ENCODE results near the gene ARHGAP24. TPM values are rescaled to one million over a fixed set of nuclear protein-coding genes. Genes with fewer than 3 reads are reported as not detected.

ARHGAP24 gene
- total and polyA plus RNA-seq, 2 experiments from 2014 or later = 0.21 to 0.36 TPM

DNA sequence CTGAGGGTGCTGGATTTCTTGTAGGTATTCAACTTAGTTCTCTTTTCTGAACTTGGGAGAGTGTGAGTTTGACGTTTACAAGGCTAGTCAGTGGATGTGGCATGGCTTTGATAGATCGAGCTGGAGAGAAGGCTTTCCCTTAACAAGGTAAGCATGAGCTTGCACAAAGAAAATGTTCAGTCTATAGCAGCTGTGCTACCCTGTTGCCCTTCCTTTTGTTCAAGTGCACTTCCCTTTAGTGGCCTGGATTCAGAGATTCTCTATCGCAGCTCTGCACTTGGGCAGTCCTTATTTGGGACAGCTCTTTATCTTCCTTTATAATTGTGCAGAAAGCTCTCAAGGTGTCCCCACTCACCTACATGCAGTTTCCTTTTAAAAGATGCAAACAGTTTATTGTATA lies 198.0 kb downstream of the ARHGAP24 start:
- DNase-seq (ENCODE audit: low spot score) = no peak
- TF ChIP-seq STAT1 (IDR thresholded peaks at IDR 0.05; ENCODE audit: unreplicated experiment) (no peak), REST (IDR thresholded peaks at IDR 0.05; ENCODE audit: unreplicated experiment) (no peak), ZNF114 (CRISPR knock-in tag; IDR thresholded peaks at IDR 0.05) (no peak), EZH2phosphoT487 (IDR thresholded peaks at IDR 0.05; ENCODE audit: unreplicated experiment) (no peak), EZH2 (IDR thresholded peaks at IDR 0.05; ENCODE audit: low read depth, unreplicated experiment) (no peak), CTCF (conservative IDR thresholded peaks at IDR 0.05; ENCODE audit: low read depth in 2 of 2) (no peak), ZNF331 (CRISPR knock-in tag; IDR thresholded peaks at IDR 0.05; ENCODE audit: low read depth) (no peak), CREB1 (CRISPR knock-in tag; IDR thresholded peaks at IDR 0.05; ENCODE audit: low read depth) (no peak), ETS1 (IDR thresholded peaks at IDR 0.05) (no peak), JUNB (IDR thresholded peaks at IDR 0.05; ENCODE audit: unreplicated experiment) (no peak), POLR2AphosphoS5 (IDR thresholded peaks at IDR 0.05; ENCODE audit: low read depth) (no peak), NANOG (IDR thresholded peaks at IDR 0.05; ENCODE audit: borderline replicate concordance) (no peak)
- TF ChIP-seq, protein P1, sequence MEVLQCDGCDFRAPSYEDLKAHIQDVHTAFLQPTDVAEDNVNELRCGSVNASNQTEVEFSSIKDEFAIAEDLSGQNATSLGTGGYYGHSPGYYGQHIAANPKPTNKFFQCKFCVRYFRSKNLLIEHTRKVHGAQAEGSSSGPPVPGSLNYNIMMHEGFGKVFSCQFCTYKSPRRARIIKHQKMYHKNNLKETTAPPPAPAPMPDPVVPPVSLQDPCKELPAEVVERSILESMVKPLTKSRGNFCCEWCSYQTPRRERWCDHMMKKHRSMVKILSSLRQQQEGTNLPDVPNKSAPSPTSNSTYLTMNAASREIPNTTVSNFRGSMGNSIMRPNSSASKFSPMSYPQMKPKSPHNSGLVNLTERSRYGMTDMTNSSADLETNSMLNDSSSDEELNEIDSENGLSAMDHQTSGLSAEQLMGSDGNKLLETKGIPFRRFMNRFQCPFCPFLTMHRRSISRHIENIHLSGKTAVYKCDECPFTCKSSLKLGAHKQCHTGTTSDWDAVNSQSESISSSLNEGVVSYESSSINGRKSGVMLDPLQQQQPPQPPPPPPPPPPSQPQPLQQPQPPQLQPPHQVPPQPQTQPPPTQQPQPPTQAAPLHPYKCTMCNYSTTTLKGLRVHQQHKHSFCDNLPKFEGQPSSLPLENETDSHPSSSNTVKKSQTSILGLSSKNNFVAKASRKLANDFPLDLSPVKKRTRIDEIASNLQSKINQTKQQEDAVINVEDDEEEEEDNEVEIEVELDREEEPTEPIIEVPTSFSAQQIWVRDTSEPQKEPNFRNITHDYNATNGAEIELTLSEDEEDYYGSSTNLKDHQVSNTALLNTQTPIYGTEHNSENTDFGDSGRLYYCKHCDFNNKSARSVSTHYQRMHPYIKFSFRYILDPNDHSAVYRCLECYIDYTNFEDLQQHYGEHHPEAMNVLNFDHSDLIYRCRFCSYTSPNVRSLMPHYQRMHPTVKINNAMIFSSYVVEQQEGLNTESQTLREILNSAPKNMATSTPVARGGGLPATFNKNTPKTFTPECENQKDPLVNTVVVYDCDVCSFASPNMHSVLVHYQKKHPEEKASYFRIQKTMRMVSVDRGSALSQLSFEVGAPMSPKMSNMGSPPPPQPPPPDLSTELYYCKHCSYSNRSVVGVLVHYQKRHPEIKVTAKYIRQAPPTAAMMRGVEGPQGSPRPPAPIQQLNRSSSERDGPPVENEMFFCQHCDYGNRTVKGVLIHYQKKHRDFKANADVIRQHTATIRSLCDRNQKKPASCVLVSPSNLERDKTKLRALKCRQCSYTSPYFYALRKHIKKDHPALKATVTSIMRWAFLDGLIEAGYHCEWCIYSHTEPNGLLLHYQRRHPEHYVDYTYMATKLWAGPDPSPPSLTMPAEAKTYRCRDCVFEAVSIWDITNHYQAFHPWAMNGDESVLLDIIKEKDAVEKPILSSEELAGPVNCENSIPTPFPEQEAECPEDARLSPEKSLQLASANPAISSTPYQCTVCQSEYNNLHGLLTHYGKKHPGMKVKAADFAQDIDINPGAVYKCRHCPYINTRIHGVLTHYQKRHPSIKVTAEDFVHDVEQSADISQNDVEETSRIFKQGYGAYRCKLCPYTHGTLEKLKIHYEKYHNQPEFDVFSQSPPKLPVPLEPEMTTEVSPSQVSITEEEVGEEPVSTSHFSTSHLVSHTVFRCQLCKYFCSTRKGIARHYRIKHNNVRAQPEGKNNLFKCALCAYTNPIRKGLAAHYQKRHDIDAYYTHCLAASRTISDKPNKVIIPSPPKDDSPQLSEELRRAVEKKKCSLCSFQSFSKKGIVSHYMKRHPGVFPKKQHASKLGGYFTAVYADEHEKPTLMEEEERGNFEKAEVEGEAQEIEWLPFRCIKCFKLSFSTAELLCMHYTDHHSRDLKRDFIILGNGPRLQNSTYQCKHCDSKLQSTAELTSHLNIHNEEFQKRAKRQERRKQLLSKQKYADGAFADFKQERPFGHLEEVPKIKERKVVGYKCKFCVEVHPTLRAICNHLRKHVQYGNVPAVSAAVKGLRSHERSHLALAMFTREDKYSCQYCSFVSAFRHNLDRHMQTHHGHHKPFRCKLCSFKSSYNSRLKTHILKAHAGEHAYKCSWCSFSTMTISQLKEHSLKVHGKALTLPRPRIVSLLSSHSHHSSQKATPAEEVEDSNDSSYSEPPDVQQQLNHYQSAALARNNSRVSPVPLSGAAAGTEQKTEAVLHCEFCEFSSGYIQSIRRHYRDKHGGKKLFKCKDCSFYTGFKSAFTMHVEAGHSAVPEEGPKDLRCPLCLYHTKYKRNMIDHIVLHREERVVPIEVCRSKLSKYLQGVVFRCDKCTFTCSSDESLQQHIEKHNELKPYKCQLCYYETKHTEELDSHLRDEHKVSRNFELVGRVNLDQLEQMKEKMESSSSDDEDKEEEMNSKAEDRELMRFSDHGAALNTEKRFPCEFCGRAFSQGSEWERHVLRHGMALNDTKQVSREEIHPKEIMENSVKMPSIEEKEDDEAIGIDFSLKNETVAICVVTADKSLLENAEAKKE (CRISPR knock-in tag; IDR thresholded peaks at IDR 0.05) = no peak
- Mint-ChIP-seq H3K27ac (no peak overlapping the region), H3K4me1 (peaks cover 28% of the 10 kb centered on the region), H3K36me3 (ENCODE audit: low read depth) (peaks cover 6% of the 10 kb centered on the region; the same call in 2 of the 3 replicates), H3K9me3 (peaks cover 13% of the 10 kb centered on the region), H3K4me3 (no peak overlapping the region), H3K27me3 (ENCODE audit: insufficient read depth, low read depth, poor library complexity) (no peaks in the 10 kb centered on the region)
- Histone ChIP-seq H3K27ac (ENCODE audit: low read depth) (no peak overlapping the region), H3K79me2 (replicated peaks; ENCODE audit: insufficient read depth) (no peaks in the 10 kb centered on the region), H3K4me3 (no peak overlapping the region), H4K20me1 (replicated peaks; ENCODE audit: insufficient read depth) (no peaks in the 10 kb centered on the region), H3F3A (replicated peaks; ENCODE audit: low read depth) (no peaks in the 10 kb centered on the region), H2AFZ (no peak overlapping the region), H3K36me3 (ENCODE audit: insufficient read depth) (no peaks in the 10 kb centered on the region; the same call in 1 of the 2 replicates), H3K4me1 (ENCODE audit: insufficient read depth) (peaks cover 30% of the 10 kb centered on the region), H3K9me2 (ENCODE audit: insufficient read depth) (peaks cover 18% of the 10 kb centered on the region), H3K27me3 (ENCODE audit: insufficient read depth) (no peaks in the 10 kb centered on the region), H3K4me2 (peak overlapping the region; percentile 45; the same call in 1 of the 2 replicates)
- ATAC-seq = no peak
